IMR-90 (cell line): ENCODE data around the gene MAGI3. TPM values are rescaled to one million over a fixed set of nuclear protein-coding genes. Genes with fewer than 3 reads are reported as not detected.

Source experiments
- ATAC-seq: fragments of 200-7000 bp; cut with Tn5 transposase; 2 replicates; pipeline ENCODE4 v1.9.1; 2020; ENCODE audit warnings: low read depth, mild to moderate bottlenecking, moderate library complexity
- BruUV-seq: library from RNA; stranded (reverse); fragments of 400-500 nt; replicated peaks from 2 replicates; lab custom pipeline; 2021; lab: Mats Ljungman, UMichigan
- CTCF ChIA-PET: fragments of 300-600 bp; formaldehyde crosslinking; extraction: SDS; loops from one replicate; lab custom pipeline; 2021; ENCODE audit warnings: antibody characterized with exemption; lab: Yijun Ruan, JAX
- POLR2A ChIA-PET: fragments of 300-600 bp; sonication (Branson Sonifier 250); formaldehyde crosslinking; loops from one replicate; lab custom pipeline; 2022; ENCODE audit warnings: antibody characterized with exemption; ENCODE audit not compliant: unreplicated experiment; lab: Charles Lee
- DNase-seq: peaks from one replicate; pipeline ENCODE4 v3.0.0; 2013
- H2AFZ ChIP-seq: replicated peaks from 2 replicates; pipeline ENCODE3; 2013; ENCODE audit warnings: low read length, mild to moderate bottlenecking; ENCODE audit not compliant: poor library complexity
- H2AK5ac ChIP-seq: 2 replicates; pipeline ENCODE4 v1.6.1; 2013; ENCODE audit warnings: low read depth, low read length, inconsistent platforms
- H2AK9ac ChIP-seq: replicated peaks from 2 replicates; pipeline ENCODE3; 2013; ENCODE audit warnings: mild to moderate bottlenecking, low read depth, low read length, moderate library complexity; ENCODE audit not compliant: poor library complexity
- H2BK120ac ChIP-seq: 2 replicates; pipeline ENCODE4 v1.6.1; 2013; ENCODE audit warnings: low read depth, low read length, inconsistent platforms
- H2BK15ac ChIP-seq: 3 replicates; pipeline ENCODE4 v1.6.1; 2013; ENCODE audit warnings: low read depth, low read length, inconsistent platforms
- H2BK20ac ChIP-seq: 2 replicates; pipeline ENCODE4 v1.6.1; 2013; ENCODE audit warnings: low read depth, mild to moderate bottlenecking, inconsistent platforms, low read length, moderate library complexity
- H2BK5ac ChIP-seq: 2 replicates; pipeline ENCODE4 v1.6.1; 2013; ENCODE audit warnings: mild to moderate bottlenecking, low read depth, low read length, inconsistent platforms; ENCODE audit not compliant: poor library complexity, severe bottlenecking
- H3K14ac ChIP-seq: replicated peaks from 2 replicates; pipeline ENCODE4 v1.6.1; 2013; ENCODE audit warnings: low read depth, low read length, inconsistent platforms
- H3K18ac ChIP-seq: 2 replicates; pipeline ENCODE4 v1.6.1; 2013; ENCODE audit warnings: low read depth, low read length, control low read depth
- H3K23ac ChIP-seq: 2 replicates; pipeline ENCODE4 v1.6.1; 2013; ENCODE audit warnings: low read depth, low read length, inconsistent platforms
- H3K27ac ChIP-seq: 2 replicates; pipeline ENCODE4 v1.5.1; 2013; ENCODE audit warnings: mild to moderate bottlenecking, control low read depth, low read length; ENCODE audit not compliant: insufficient read depth
- H3K27me3 ChIP-seq: 2 replicates; pipeline ENCODE4 v1.6.1; 2013; ENCODE audit warnings: low read length; ENCODE audit not compliant: control insufficient read depth, insufficient read depth
- H3K36me3 ChIP-seq: 2 replicates; pipeline ENCODE4 v1.6.1; 2013; ENCODE audit warnings: low read length, mixed read lengths; ENCODE audit not compliant: control insufficient read depth, insufficient read depth
- H3K4ac ChIP-seq: 2 replicates; pipeline ENCODE4 v1.6.1; 2013; ENCODE audit warnings: low read depth, low read length, inconsistent platforms
- H3K4me1 ChIP-seq: 2 replicates; pipeline ENCODE4 v1.6.1; 2013; ENCODE audit warnings: low read length, mixed read lengths; ENCODE audit not compliant: control insufficient read depth, insufficient read depth
- H3K4me2 ChIP-seq: 2 replicates; pipeline ENCODE4 v1.6.1; 2013; ENCODE audit warnings: low read depth, mild to moderate bottlenecking, control low read depth, low read length, moderate library complexity
- H3K4me3 ChIP-seq: 2 replicates; pipeline ENCODE4 v1.5.1; 2013; ENCODE audit warnings: low read depth, mild to moderate bottlenecking, control low read depth, low read length, moderate library complexity; ENCODE audit not compliant: insufficient read depth
- H3K56ac ChIP-seq: 2 replicates; pipeline ENCODE4 v1.6.1; 2013; ENCODE audit warnings: low read length, inconsistent platforms; ENCODE audit not compliant: insufficient read depth; ENCODE audit errors: extremely low read depth
- H3K79me1 ChIP-seq, 2 experiments: 2 replicates each; pipeline ENCODE4 v1.6.1; 2013; ENCODE audit warnings: low read length in 2 of 2, inconsistent platforms in 1 of 2, low read depth in 1 of 2
- H3K9ac ChIP-seq: 2 replicates; pipeline ENCODE4 v1.6.1; 2013; ENCODE audit warnings: low read depth, low read length, control low read depth
- H3K9me1 ChIP-seq: 2 replicates; pipeline ENCODE4 v1.6.1; 2013; ENCODE audit warnings: low read length, inconsistent platforms; ENCODE audit not compliant: insufficient read depth
- H3K9me3 ChIP-seq: 2 replicates; pipeline ENCODE4 v1.6.1; 2013; ENCODE audit warnings: low read length; ENCODE audit not compliant: control insufficient read depth, insufficient read depth
- H4K20me1 ChIP-seq: 2 replicates; pipeline ENCODE4 v1.6.1; 2013; ENCODE audit warnings: low read length, inconsistent platforms; ENCODE audit not compliant: insufficient read depth
- H4K5ac ChIP-seq: 2 replicates; pipeline ENCODE4 v1.6.1; 2013; ENCODE audit warnings: mild to moderate bottlenecking, low read depth, low read length, control low read depth
- H4K8ac ChIP-seq, 2 experiments: 2 replicates each; pipeline ENCODE4 v1.6.1; 2013; ENCODE audit warnings: low read depth in 2 of 2, low read length in 2 of 2, control low read depth in 1 of 2, inconsistent platforms in 1 of 2
- H4K91ac ChIP-seq: 2 replicates; pipeline ENCODE4 v1.6.1; 2013; ENCODE audit warnings: low read depth, low read length, inconsistent platforms; ENCODE audit not compliant: insufficient read depth
- BHLHE40 ChIP-seq: fragments of 150-350 bp; IDR thresholded peaks from 2 replicates; pipeline ENCODE4 v1.6.1; 2016; ENCODE audit warnings: mild to moderate bottlenecking, low read depth, low read length
- CHD1 ChIP-seq: IDR thresholded peaks from 2 replicates; pipeline ENCODE4 v1.6.1; 2012; ENCODE audit warnings: low read depth, low read length, improper control_type of control experiment
- POLR2A ChIP-seq: IDR thresholded peaks from 2 replicates; pipeline ENCODE4 v1.6.1; 2012; ENCODE audit warnings: mild to moderate bottlenecking, low read depth, low read length
- RAD21 ChIP-seq: IDR thresholded peaks from 2 replicates; pipeline ENCODE4 v1.6.1; 2012; ENCODE audit warnings: low read length, improper control_type of control experiment
- USF2 ChIP-seq: fragments of 150-350 bp; IDR thresholded peaks from 2 replicates; pipeline ENCODE4 v1.6.1; 2017; ENCODE audit warnings: mild to moderate bottlenecking, antibody characterized with exemption, low read length, low read depth
- WGBS, 2 experiments: methylation state at CpG; one replicate each; pipeline versions ENCODE4 v1.1.5 to v1.1.7; 2013; ENCODE audit warnings: missing lambda C conversion rate in 2 of 2; ENCODE audit not compliant: insufficient read length in 1 of 2; ENCODE audit errors: extremely low coverage in 2 of 2; 5-methylcytosine and 5-hydroxymethylcytosine counted together
- dilution Hi-C: fragments of 300-500 bp; cut with HindIII; formaldehyde crosslinking; loops from one replicate; pipeline ENCODE4 v1.14.3; 2018; ENCODE audit warnings: low sequenced_read_pairs; ENCODE audit not compliant: unreplicated experiment
- in situ Hi-C: fragments of 300-500 bp; cut with MboI; formaldehyde crosslinking; loops from 3 replicates; pipeline ENCODE4 v1.14.3; 2019; ENCODE audit warnings: low sequenced_read_pairs, inconsistent platforms, mixed read lengths
- intact Hi-C: fragments of 100-400 bp; cut with micrococcal nuclease; formaldehyde crosslinking; loops from 2 replicates; pipeline ENCODE4 v1.10.0; 2022
- polyA plus RNA-seq, 3 experiments: library from polyadenylated mRNA; depleted of rRNA; stranded (reverse); fragments of >200 nt; gene quantifications; 2 replicates each; pipeline ENCODE4 v1.2.3, GENCODE V29; 2012; ENCODE audit warnings: low replicate concordance in 1 of 3
- total RNA-seq: library from RNA; depleted of rRNA; stranded (reverse); fragments of >200 nt; gene quantifications from 2 replicates; pipeline ENCODE4 v1.2.3, GENCODE V29; 2012
- TF ChIP-seq, protein P1 (sequence below): fragments of 150-350 bp; IDR thresholded peaks from 2 replicates; pipeline ENCODE4 v1.6.1; 2016; ENCODE audit warnings: low read depth, mild to moderate bottlenecking, low read length, moderate library complexity, borderline replicate concordance

MAGI3 gene
- total and polyA plus RNA-seq, 2 of the 4 experiments (the other 2 are of a cell fraction) = 2.5 to 8.8 TPM

GRCh38 chr1:113451710-113452109 is 61.4 kb downstream of the MAGI3 start:
- no peak overlapping the region for H3K4me2 ChIP-seq
- no peak overlapping the region for H4K91ac ChIP-seq
- no peak overlapping the region for H2AK5ac ChIP-seq
- dilution Hi-C loops = no loop called here
- no peak for ATAC-seq
- H3K14ac ChIP-seq = no peak overlapping the region
- no peak overlapping the region for H2BK120ac ChIP-seq
- no peak overlapping the region for H3K27ac ChIP-seq
- no peak overlapping the region for H2BK20ac ChIP-seq
- no peaks in the 10 kb centered on the region for H4K20me1 ChIP-seq
- H3K4ac ChIP-seq = no peak overlapping the region
- H2BK5ac ChIP-seq = no peak overlapping the region
- in situ Hi-C loops = no loop called here
- H3K4me1 ChIP-seq = no peaks in the 10 kb centered on the region
- ChIA-PET POLR2A (no interaction called here), CTCF (no interaction called here)
- no peak overlapping the region for H2AK9ac ChIP-seq
- no peak for DNase-seq
- H2AFZ ChIP-seq = no peak overlapping the region
- no peak overlapping the region for H3K23ac ChIP-seq
- H4K5ac ChIP-seq = no peak overlapping the region
- no peak overlapping the region for H3K56ac ChIP-seq
- no CpG with 5 or more reads among the region's 1 CpG for WGBS, 2 experiments
- no peaks in the 10 kb centered on the region for H3K36me3 ChIP-seq
- H3K9me1 ChIP-seq = no peaks in the 10 kb centered on the region
- H2BK15ac ChIP-seq = no peak overlapping the region
- no TSS peak for BruUV-seq
- H3K9ac ChIP-seq = no peak overlapping the region
- no peak overlapping the region for H3K18ac ChIP-seq
- H3K9me3 ChIP-seq = peaks cover 2% of the 10 kb centered on the region; the same call in 1 of the 2 replicates
- peaks cover 3 to 7% of the 10 kb centered on the region in 2 experiments for H3K79me1 ChIP-seq
- no peak overlapping the region for H3K4me3 ChIP-seq
- H4K8ac ChIP-seq = no peak overlapping the region
- TF ChIP-seq, protein P1, sequence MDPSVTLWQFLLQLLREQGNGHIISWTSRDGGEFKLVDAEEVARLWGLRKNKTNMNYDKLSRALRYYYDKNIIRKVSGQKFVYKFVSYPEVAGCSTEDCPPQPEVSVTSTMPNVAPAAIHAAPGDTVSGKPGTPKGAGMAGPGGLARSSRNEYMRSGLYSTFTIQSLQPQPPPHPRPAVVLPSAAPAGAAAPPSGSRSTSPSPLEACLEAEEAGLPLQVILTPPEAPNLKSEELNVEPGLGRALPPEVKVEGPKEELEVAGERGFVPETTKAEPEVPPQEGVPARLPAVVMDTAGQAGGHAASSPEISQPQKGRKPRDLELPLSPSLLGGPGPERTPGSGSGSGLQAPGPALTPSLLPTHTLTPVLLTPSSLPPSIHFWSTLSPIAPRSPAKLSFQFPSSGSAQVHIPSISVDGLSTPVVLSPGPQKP = no peak
- TF ChIP-seq CHD1 (no peak), BHLHE40 (no peak), USF2 (no peak), RAD21 (no peak), POLR2A (no peak)
- H3K27me3 ChIP-seq = no peaks in the 10 kb centered on the region
- intact Hi-C loops = loop anchor here (5.0 to 10.0 kb wide), 2 partner anchors 59 to 223 kb away; partner anchors contain the start of gene MAGI3
